Trophoblast cell (in vitro differentiated cells and primary cell): Measurements from ENCODE around the gene IL36RN.
"Not testable (repeated sequence)": the region's sequence is repeated elsewhere in the genome, so short reads cannot be mapped to it uniquely, and the experiment has no call there.

ENCODE experiments used
- DNase-seq, 2 donors: peaks; one replicate each; pipeline ENCODE4 v3.0.0-alpha.2; 2016
- H2AFZ ChIP-seq: 2 replicates; pipeline ENCODE4 v1.6.1; 2013; ENCODE audit warnings: low read length, moderate library complexity, mild to moderate bottlenecking; ENCODE audit not compliant: insufficient read depth, poor library complexity
- H2AK5ac ChIP-seq: 2 replicates; pipeline ENCODE4 v1.6.1; 2013; ENCODE audit warnings: mild to moderate bottlenecking, low read length
- H2BK120ac ChIP-seq: 2 replicates; pipeline ENCODE4 v1.6.1; 2013; ENCODE audit warnings: low read length, mild to moderate bottlenecking, moderate library complexity; ENCODE audit not compliant: insufficient read depth, poor library complexity
- H2BK12ac ChIP-seq: 2 replicates; pipeline ENCODE4 v1.6.1; 2013; ENCODE audit warnings: mild to moderate bottlenecking, low read length, moderate library complexity
- H2BK5ac ChIP-seq: 2 replicates; pipeline ENCODE4 v1.6.1; 2013; ENCODE audit warnings: low read length, low read depth, moderate library complexity, mild to moderate bottlenecking; ENCODE audit not compliant: poor library complexity
- H3K14ac ChIP-seq: 2 replicates; pipeline ENCODE4 v1.6.1; 2013; ENCODE audit warnings: mild to moderate bottlenecking, low read length
- H3K18ac ChIP-seq: 2 replicates; pipeline ENCODE4 v1.6.1; 2013; ENCODE audit warnings: mild to moderate bottlenecking, low read length
- H3K23ac ChIP-seq: 2 replicates; pipeline ENCODE4 v1.6.1; 2013; ENCODE audit warnings: low read length
- H3K27ac ChIP-seq: 2 replicates; pipeline ENCODE4 v1.5.1; 2013; ENCODE audit warnings: low read depth, mild to moderate bottlenecking, inconsistent platforms, low read length, moderate library complexity
- H3K27me3 ChIP-seq: 2 replicates; pipeline ENCODE4 v1.6.1; 2013; ENCODE audit warnings: inconsistent platforms, mild to moderate bottlenecking, low read length, moderate library complexity; ENCODE audit not compliant: insufficient read depth
- H3K36me3 ChIP-seq, 2 experiments: 1 replicate in 1 of 2; 2 replicates in 1 of 2; pipeline ENCODE4 v1.6.1; 2013; ENCODE audit warnings: low read length in 2 of 2, mild to moderate bottlenecking in 2 of 2, moderate library complexity in 1 of 2; ENCODE audit not compliant: insufficient read depth in 2 of 2, control insufficient read depth in 1 of 2
- H3K4ac ChIP-seq: 2 replicates; pipeline ENCODE4 v1.6.1; 2013; ENCODE audit warnings: low read depth, mild to moderate bottlenecking, low read length, moderate library complexity
- H3K4me1 ChIP-seq, 2 experiments: 1 replicate in 1 of 2; 2 replicates in 1 of 2; pipeline ENCODE4 v1.6.1; 2013; ENCODE audit warnings: low read length in 2 of 2, mild to moderate bottlenecking in 2 of 2, moderate library complexity in 1 of 2; ENCODE audit not compliant: insufficient read depth in 2 of 2, control insufficient read depth in 1 of 2
- H3K4me2 ChIP-seq: 2 replicates; pipeline ENCODE4 v1.6.1; 2013; ENCODE audit warnings: inconsistent platforms, mild to moderate bottlenecking, low read length, moderate library complexity
- H3K4me3 ChIP-seq: 2 replicates; pipeline ENCODE4 v1.5.1; 2013; ENCODE audit warnings: mild to moderate bottlenecking, low read depth, low read length, inconsistent platforms
- H3K79me1 ChIP-seq: one replicate; pipeline ENCODE4 v1.6.1; 2013; ENCODE audit warnings: low read length
- H3K79me2 ChIP-seq: 2 replicates; pipeline ENCODE4 v1.6.1; 2013; ENCODE audit warnings: low read length, mild to moderate bottlenecking; ENCODE audit not compliant: control insufficient read depth, insufficient read depth, poor library complexity
- H3K9ac ChIP-seq: 2 replicates; pipeline ENCODE4 v1.6.1; 2013; ENCODE audit warnings: mild to moderate bottlenecking, low read length
- H3K9me3 ChIP-seq: 2 replicates; pipeline ENCODE4 v1.6.1; 2013; ENCODE audit warnings: low read depth, mild to moderate bottlenecking, control low read depth, inconsistent platforms, low read length; ENCODE audit not compliant: insufficient read depth
- H4K12ac ChIP-seq: 2 replicates; pipeline ENCODE4 v1.6.1; 2013; ENCODE audit warnings: low read depth, mild to moderate bottlenecking, low read length, moderate library complexity
- H4K8ac ChIP-seq: 2 replicates; pipeline ENCODE4 v1.6.1; 2013; ENCODE audit warnings: low read depth, mild to moderate bottlenecking, low read length, moderate library complexity
- H4K91ac ChIP-seq: one replicate; pipeline ENCODE4 v1.6.1; 2013; ENCODE audit warnings: low read depth, mild to moderate bottlenecking, low read length, moderate library complexity
- WGBS: extraction: QIAGEN DNeasy Blood & Tissue Kit; methylation state at CpG from one replicate; pipeline ENCODE4 v1.1.7; 2013; ENCODE audit warnings: missing lambda C conversion rate; ENCODE audit not compliant: insufficient read length, insufficient coverage; ENCODE audit errors: extremely low coverage; 5-methylcytosine and 5-hydroxymethylcytosine counted together

IL36RN gene

DNA sequence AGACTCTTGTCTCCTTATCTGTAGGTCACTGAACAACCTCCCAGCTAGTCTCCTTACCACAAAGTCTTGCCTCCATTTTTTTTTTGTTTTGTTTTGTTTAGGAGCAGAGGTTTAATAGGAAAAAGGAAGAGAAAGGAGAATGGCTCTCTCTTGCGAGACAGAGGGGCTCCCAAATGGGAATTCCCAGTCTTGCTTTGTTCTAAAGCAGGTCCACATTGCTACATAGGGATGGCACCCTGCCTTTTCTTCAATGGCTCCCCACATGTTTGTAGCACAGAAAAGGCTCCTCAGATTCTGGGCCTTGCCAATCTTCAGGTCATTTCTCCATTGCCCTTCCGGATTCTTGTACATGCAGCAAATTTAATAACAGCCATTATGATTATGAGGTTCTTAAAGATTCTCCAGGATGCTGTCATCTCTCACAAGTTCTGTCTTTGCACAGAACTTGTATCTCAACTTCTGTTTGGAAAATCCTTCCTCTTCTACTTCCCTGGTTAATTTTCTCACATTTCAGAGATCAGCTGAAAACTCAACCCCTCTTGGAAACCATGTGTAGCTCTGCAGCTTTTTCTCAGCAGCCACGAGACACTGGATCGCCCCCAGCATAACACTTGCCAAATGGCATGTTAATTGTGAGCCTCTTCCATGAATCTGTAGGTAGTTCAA is 32.4 kb downstream of the IL36RN start:
- DNase-seq, result no peak
- no peak overlapping the region for H3K9ac ChIP-seq
- H4K91ac ChIP-seq, result no peak overlapping the region
- H2BK5ac ChIP-seq, result no peak overlapping the region
- no peak overlapping the region for H3K18ac ChIP-seq
- H3K14ac ChIP-seq, result no peak overlapping the region
- H3K36me3 ChIP-seq, result no peaks in the 10 kb centered on the region
- no peaks in the 10 kb centered on the region for H3K27me3 ChIP-seq
- no peak overlapping the region for H2BK120ac ChIP-seq
- H3K27ac ChIP-seq, result no peak overlapping the region
- no peaks in the 10 kb centered on the region for H3K79me2 ChIP-seq
- no peaks in the 10 kb centered on the region for H3K79me1 ChIP-seq
- H2BK12ac ChIP-seq, result no peak overlapping the region
- no peak overlapping the region for H4K12ac ChIP-seq
- no peak overlapping the region for H4K8ac ChIP-seq
- no peak overlapping the region for H2AK5ac ChIP-seq
- WGBS, result no CpG with 5 or more reads among the region's 4 CpGs
- no peaks in the 10 kb centered on the region for H3K9me3 ChIP-seq
- no peak overlapping the region for H2AFZ ChIP-seq
- no peak overlapping the region for H3K4me2 ChIP-seq
- no peaks in the 10 kb centered on the region for H3K4me1 ChIP-seq
- H3K4me3 ChIP-seq, result no peak overlapping the region
- H3K4ac ChIP-seq, result no peak overlapping the region
- no peak overlapping the region for H3K23ac ChIP-seq

DNA sequence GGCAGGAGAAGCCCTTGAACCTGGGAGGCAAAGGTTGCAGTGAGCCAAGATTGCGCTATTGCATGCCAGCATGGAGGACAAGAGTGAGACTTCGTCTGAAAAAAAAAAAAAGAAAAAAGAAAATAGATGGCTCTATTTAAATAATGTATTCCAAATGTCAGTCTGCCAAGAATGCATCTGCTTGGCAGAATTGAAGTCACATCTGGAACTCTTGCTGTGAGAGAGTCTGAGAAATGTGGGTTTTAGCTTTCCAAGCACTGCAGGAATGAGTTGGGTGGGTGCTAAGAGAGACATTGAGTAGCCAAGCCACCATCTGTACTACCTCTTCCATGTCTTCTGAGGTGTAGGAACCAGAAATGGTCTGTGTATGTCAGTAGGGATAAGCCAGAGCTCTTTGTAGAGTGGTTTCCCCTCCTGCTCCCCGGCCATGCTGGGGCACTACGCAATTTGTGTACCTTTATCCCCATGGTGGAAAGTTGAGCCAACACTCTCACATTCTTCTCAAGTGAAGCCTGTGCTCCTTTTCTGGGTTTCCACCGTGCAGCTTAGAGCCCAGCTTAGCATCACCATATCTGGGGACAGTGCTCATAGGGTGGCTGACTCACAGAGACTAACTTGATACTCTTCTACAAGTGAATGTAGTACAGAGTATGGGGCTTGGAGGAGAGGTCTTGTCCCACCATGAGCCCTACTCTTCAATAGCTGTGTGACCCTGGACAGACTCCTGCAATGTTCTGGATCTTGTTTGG is 34.0 kb downstream of the IL36RN start:
- H3K4me3 ChIP-seq, result no peak overlapping the region
- no peak overlapping the region for H3K4me2 ChIP-seq
- H2BK5ac ChIP-seq, result no peak overlapping the region
- no peaks in the 10 kb centered on the region for H3K9me3 ChIP-seq
- no peak overlapping the region for H3K27ac ChIP-seq
- H4K12ac ChIP-seq, result no peak overlapping the region
- H3K23ac ChIP-seq, result no peak overlapping the region
- no peak overlapping the region for H3K18ac ChIP-seq
- DNase-seq, result no peak
- H3K79me2 ChIP-seq, result no peaks in the 10 kb centered on the region
- no peak overlapping the region for H2AK5ac ChIP-seq
- H3K27me3 ChIP-seq, result no peaks in the 10 kb centered on the region
- H3K79me1 ChIP-seq, result no peaks in the 10 kb centered on the region
- peak overlapping the region; percentile 48 for H3K9ac ChIP-seq
- H4K91ac ChIP-seq, result no peak overlapping the region
- H3K36me3 ChIP-seq, result no peaks in the 10 kb centered on the region
- no peak overlapping the region for H2BK120ac ChIP-seq
- no peak overlapping the region for H2BK12ac ChIP-seq
- no peak overlapping the region for H3K4ac ChIP-seq
- H2AFZ ChIP-seq, result no peak overlapping the region
- no peak overlapping the region for H3K14ac ChIP-seq
- WGBS, result no CpG with 5 or more reads among the region's 5 CpGs
- H3K4me1 ChIP-seq, result no peaks in the 10 kb centered on the region
- H4K8ac ChIP-seq, result no peak overlapping the region

DNA sequence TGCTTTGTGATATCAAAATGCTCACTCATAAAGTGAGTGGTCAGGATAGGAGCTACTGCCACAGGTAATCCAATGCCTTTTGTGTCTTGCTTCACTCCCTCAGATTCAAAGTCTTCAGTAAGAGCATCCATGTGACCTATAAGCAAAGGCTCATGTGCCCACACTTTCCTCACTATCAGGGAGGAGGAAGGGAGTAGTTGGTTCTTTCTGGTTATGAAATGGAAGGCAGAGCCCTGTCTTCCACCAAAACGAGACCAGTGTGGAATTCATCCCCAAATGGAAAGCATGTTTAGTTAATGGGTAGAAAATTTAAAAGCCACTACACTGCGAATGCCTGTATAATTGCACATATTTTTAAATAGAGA is 34.6 kb downstream of the IL36RN start:
- no peak overlapping the region for H3K9ac ChIP-seq
- no peak overlapping the region for H4K91ac ChIP-seq
- H4K12ac ChIP-seq, result no peak overlapping the region
- no peak overlapping the region for H2BK120ac ChIP-seq
- H3K23ac ChIP-seq, result no peak overlapping the region
- no peak overlapping the region for H3K27ac ChIP-seq
- no peak overlapping the region for H2BK12ac ChIP-seq
- WGBS, result no CpG with 5 or more reads among the region's 2 CpGs
- H3K18ac ChIP-seq, result no peak overlapping the region
- no peaks in the 10 kb centered on the region for H3K9me3 ChIP-seq
- no peak overlapping the region for H3K14ac ChIP-seq
- H3K4me2 ChIP-seq, result no peak overlapping the region
- H3K79me1 ChIP-seq, result no peaks in the 10 kb centered on the region
- H4K8ac ChIP-seq, result no peak overlapping the region
- DNase-seq, result no peak
- no peak overlapping the region for H3K4me3 ChIP-seq
- H3K36me3 ChIP-seq, result no peaks in the 10 kb centered on the region
- H2BK5ac ChIP-seq, result no peak overlapping the region
- H3K4me1 ChIP-seq, result no peaks in the 10 kb centered on the region
- H2AFZ ChIP-seq, result no peak overlapping the region
- H3K79me2 ChIP-seq, result no peaks in the 10 kb centered on the region
- no peak overlapping the region for H3K4ac ChIP-seq
- no peak overlapping the region for H2AK5ac ChIP-seq
- H3K27me3 ChIP-seq, result no peaks in the 10 kb centered on the region

DNA sequence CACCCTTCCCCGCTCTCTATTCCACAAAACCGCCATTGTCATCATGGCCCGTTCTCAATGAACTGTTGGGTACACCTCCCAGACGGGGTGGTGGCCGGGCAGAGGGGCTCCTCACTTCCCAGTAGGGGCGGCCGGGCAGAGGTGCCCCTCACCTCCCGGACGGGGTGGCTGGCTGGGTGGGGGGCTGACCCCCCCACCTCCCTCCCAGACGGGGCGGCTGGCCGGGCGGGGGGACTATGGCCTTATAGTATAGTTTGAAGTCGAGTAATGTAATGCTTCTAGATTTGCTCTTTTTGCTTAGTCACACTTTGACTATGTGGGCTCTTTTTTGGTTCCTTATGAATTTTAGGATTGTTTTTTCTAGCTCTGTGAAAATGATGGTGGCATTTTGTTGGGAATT is 37.3 kb downstream of the IL36RN start:
- not testable (repeated sequence) for H3K18ac ChIP-seq, H3K23ac ChIP-seq, H3K36me3 ChIP-seq, H4K8ac ChIP-seq, H2BK5ac ChIP-seq, H3K79me1 ChIP-seq, DNase-seq, H2BK120ac ChIP-seq, H2BK12ac ChIP-seq, H3K9me3 ChIP-seq, H3K4ac ChIP-seq, H3K27ac ChIP-seq, H4K12ac ChIP-seq, H2AK5ac ChIP-seq, H3K79me2 ChIP-seq, H2AFZ ChIP-seq, H3K14ac ChIP-seq, H3K9ac ChIP-seq, H3K4me3 ChIP-seq, H3K4me2 ChIP-seq, H3K4me1 ChIP-seq, H4K91ac ChIP-seq, H3K27me3 ChIP-seq
- WGBS, result no CpG with 5 or more reads among the region's 14 CpGs
